Measurements from ENCODE around the gene C10orf90. TPM values are rescaled to one million over a fixed set of nuclear protein-coding genes. Genes with fewer than 3 reads are reported as not detected.

Gene C10orf90
- total and polyA plus RNA-seq, 2 of the 8 experiments (the other 6 are each of a cell fraction or from before 2014, with no cell fraction given) = 0.21 TPM; not detected in 1

DNA sequence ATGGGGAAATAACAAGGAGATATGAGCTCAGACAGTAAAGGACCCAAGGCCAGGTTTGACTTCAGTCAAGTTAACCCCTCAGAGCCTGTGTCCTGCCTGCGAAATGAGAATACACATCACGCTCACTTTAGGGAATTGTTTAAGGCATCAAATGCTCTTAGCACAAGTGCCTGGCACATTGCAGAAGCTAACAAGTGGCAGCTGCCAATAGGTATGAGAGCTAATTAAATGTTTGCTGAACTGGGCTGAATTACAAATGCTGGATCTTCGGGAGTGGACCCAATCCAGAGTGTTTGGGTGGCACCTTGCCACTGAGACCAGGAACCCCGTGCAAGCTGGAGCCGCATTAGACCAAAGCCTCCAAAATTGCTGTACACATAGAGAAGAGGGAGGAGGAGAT lies 136.8 kb downstream of the C10orf90 start:
- CTCF ChIA-PET (ENCODE audit: partially characterized antibody) = interaction anchor here (0.6 to 1.4 kb wide), 4 partner anchors 9 to 1003 kb away, joined by 3 to 4 read pairs (median 4); no protein-coding TSS in a partner anchor
- H3K23me2 ChIP-seq (ENCODE audit: low read depth, low read length) = no peaks in the 10 kb centered on the region
- WGBS, 2 experiments (ENCODE audit: extremely low coverage in 1 of 2, insufficient coverage in 1 of 2, insufficient read length in 1 of 2, insufficient replicate concordance in 2 of 2, low coverage in 1 of 2, low lambda C conversion rate in 2 of 2, missing lambda C conversion rate in 1 of 2) = 94% methylated on average over 5 of the region's 5 CpGs; no CpG with 5 or more reads in 1 of the 2 experiments
- no peaks in the 10 kb centered on the region for H3K27me3 ChIP-seq (replicated peaks in 1 of 4; ENCODE audit: control insufficient read depth in 3 of 4, extremely low read depth in 1 of 4, insufficient read depth in 3 of 4, low read length in 3 of 4)
- H4K5ac ChIP-seq (ENCODE audit: insufficient read length, low read depth, low read length) = no peak overlapping the region
- no peaks in the 10 kb centered on the region for H3K79me1 ChIP-seq (ENCODE audit: low read depth, low read length)
- H3K4me2 ChIP-seq (ENCODE audit: insufficient read depth in 1 of 2, low read depth in 2 of 2, low read length in 2 of 2) = no peak overlapping the region
- H3K4me1 ChIP-seq (replicated peaks in 1 of 4; ENCODE audit: control insufficient read depth in 3 of 4, insufficient read depth in 4 of 4, low read length in 3 of 4) = no peaks in the 10 kb centered on the region
- H4K91ac ChIP-seq (replicated peaks; ENCODE audit: insufficient read length, low read length) = no peak overlapping the region
- no peak overlapping the region for H4K8ac ChIP-seq (ENCODE audit: extremely low read depth, insufficient read depth, low read length)
- H3K18ac ChIP-seq (ENCODE audit: extremely low read depth, low read length) = no peak overlapping the region
- H3K56ac ChIP-seq (replicated peaks; ENCODE audit: insufficient read length, low read depth, low read length) = no peak overlapping the region
- no peaks in the 10 kb centered on the region for H4K20me1 ChIP-seq (replicated peaks in 1 of 2; ENCODE audit: control insufficient read depth in 1 of 2, insufficient read depth in 2 of 2, low read length in 2 of 2)
- no peak overlapping the region for H2BK12ac ChIP-seq (ENCODE audit: low read depth, low read length)
- DNase-seq (ENCODE audit: low read depth in 1 of 2, low spot score in 2 of 2) (no peak), FAIRE-seq (no peak)
- no peaks in the 10 kb centered on the region for H3K36me3 ChIP-seq (ENCODE audit: control insufficient read depth in 2 of 4, insufficient read depth in 4 of 4, low read length in 3 of 4)
- TF ChIP-seq EP300 (IDR thresholded peaks at IDR 0.05; ENCODE audit: borderline replicate concordance in 1 of 2, low read depth in 2 of 2, low read length in 2 of 2) = no peak
- no peak for TF ChIP-seq PHF8 (conservative IDR thresholded peaks at IDR 0.05; ENCODE audit: low read depth, low read length)
- TF ChIP-seq, protein P1, sequence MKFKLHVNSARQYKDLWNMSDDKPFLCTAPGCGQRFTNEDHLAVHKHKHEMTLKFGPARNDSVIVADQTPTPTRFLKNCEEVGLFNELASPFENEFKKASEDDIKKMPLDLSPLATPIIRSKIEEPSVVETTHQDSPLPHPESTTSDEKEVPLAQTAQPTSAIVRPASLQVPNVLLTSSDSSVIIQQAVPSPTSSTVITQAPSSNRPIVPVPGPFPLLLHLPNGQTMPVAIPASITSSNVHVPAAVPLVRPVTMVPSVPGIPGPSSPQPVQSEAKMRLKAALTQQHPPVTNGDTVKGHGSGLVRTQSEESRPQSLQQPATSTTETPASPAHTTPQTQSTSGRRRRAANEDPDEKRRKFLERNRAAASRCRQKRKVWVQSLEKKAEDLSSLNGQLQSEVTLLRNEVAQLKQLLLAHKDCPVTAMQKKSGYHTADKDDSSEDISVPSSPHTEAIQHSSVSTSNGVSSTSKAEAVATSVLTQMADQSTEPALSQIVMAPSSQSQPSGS (IDR thresholded peaks at IDR 0.05; ENCODE audit: low read length) = no peak
- no peak for TF ChIP-seq SIX5 (IDR thresholded peaks at IDR 0.05; ENCODE audit: low read depth, low read length)
- no peak for TF ChIP-seq CEBPB (IDR thresholded peaks at IDR 0.05; ENCODE audit: low read depth, low read length)
- H3K9me3 ChIP-seq (ENCODE audit: insufficient read depth in 2 of 2, low read depth in 1 of 2, low read length in 1 of 2) = no peaks in the 10 kb centered on the region
- no peak overlapping the region for H3K14ac ChIP-seq (ENCODE audit: insufficient read length)
- H2AFZ ChIP-seq (ENCODE audit: low read length) = no peak overlapping the region
- POLR2A ChIA-PET (ENCODE audit: partially characterized antibody) = no interaction called here
- no peak overlapping the region for H2AK5ac ChIP-seq (ENCODE audit: low read depth, low read length)
- H3K79me2 ChIP-seq (ENCODE audit: control insufficient read depth in 1 of 2, insufficient read depth in 2 of 2, low read length in 2 of 2) = no peaks in the 10 kb centered on the region
- H2BK5ac ChIP-seq (ENCODE audit: low read depth, low read length) = no peak overlapping the region
- H3K4me3 ChIP-seq (ENCODE audit: extremely low read depth in 1 of 4, insufficient read depth in 2 of 4, low read depth in 3 of 4, low read length in 4 of 4) = no peak overlapping the region
- H3K27ac ChIP-seq (ENCODE audit: low read depth, low read length) = no peak overlapping the region
- H2BK20ac ChIP-seq (ENCODE audit: low read length) = no peak overlapping the region
- no peak overlapping the region for H2BK120ac ChIP-seq (replicated peaks; ENCODE audit: low read depth, low read length)
- no peak overlapping the region for H2BK15ac ChIP-seq (ENCODE audit: low read length)
- H3K4ac ChIP-seq (replicated peaks; ENCODE audit: insufficient read length, low read depth, low read length) = no peak overlapping the region
- no peak overlapping the region for H3K23ac ChIP-seq (ENCODE audit: insufficient read length)
- H3K9ac ChIP-seq (replicated peaks in 1 of 4; ENCODE audit: extremely low read depth in 1 of 4, low read depth in 3 of 4, low read length in 3 of 4) = no peak overlapping the region

Data from H1 (cell line).